K562 (cell line): ENCODE data around the gene ALG14. TPM values are rescaled to one million over a fixed set of nuclear protein-coding genes. Genes with fewer than 3 reads are reported as not detected.
A peak's percentile ranks its signal among the peaks of the same experiment; 100 is the strongest.

Experiments used
- ATAC-seq: fragments of 200-7000 bp; cut with Tn5 transposase; 3 replicates; pipeline ENCODE4 v1.9.1; 2020; ENCODE audit warnings: moderate library complexity
- BruUV-seq: library from RNA; stranded (reverse); fragments of 400-500 nt; replicated peaks from 2 replicates; lab custom pipeline; 2021; lab: Mats Ljungman, UMichigan
- CTCF ChIA-PET: fragments of 300-600 bp; formaldehyde crosslinking; extraction: SDS; loops from one replicate; lab custom pipeline; 2021; ENCODE audit warnings: low intra/inter-chr PET ratio; lab: Yijun Ruan, JAX
- POLR2A ChIA-PET: fragments of 300-600, 350-650 bp; sonication (Branson Sonifier 250); formaldehyde crosslinking; extraction: SDS; loops from one replicate; lab custom pipeline; 2021; ENCODE audit warnings: antibody characterized with exemption, inconsistent platforms; lab: Yijun Ruan, JAX
- DNase-seq, 4 experiments: peaks; one replicate each; pipeline versions ENCODE4 v3.0.0 to v3.0.0-alpha.2; 2011 to 2018; ENCODE audit warnings: low spot score in 3 of 4, mixed read lengths in 3 of 4; ENCODE audit errors: extremely low read depth in 1 of 4
- FAIRE-seq: peaks from 2 replicates; lab custom pipeline; 2011; peaks lifted over from hg19 to GRCh38; lab: Jason Lieb, UNC
- H2AFZ ChIP-seq: 2 replicates; pipeline ENCODE4 v1.6.0; 2011; ENCODE audit warnings: low read depth, low read length, control low read depth, inconsistent platforms
- H3K27ac ChIP-seq: fragments of 200-600 bp; 3 replicates; pipeline ENCODE4 v1.8.0; 2011; ENCODE audit warnings: low read depth, mild to moderate bottlenecking, control low read depth, inconsistent platforms, low read length, moderate library complexity, mixed read lengths; ENCODE audit errors: extremely low read depth
- H3K27me3 ChIP-seq, 2 experiments: fragments of 300-600 bp in 1 of 2; 2 replicates in 1 of 2; 3 replicates in 1 of 2; pipeline versions ENCODE4 v1.6.0 to v1.8.0; 2011; ENCODE audit warnings: inconsistent platforms in 2 of 2, low read length in 2 of 2, mild to moderate bottlenecking in 1 of 2, mixed read lengths in 1 of 2, moderate library complexity in 1 of 2; ENCODE audit not compliant: control insufficient read depth in 2 of 2, insufficient read depth in 2 of 2
- H3K36me3 ChIP-seq: fragments of 300-600 bp; 3 replicates; pipeline ENCODE4 v1.8.0; 2011; ENCODE audit warnings: mild to moderate bottlenecking, low read length, inconsistent platforms; ENCODE audit not compliant: control insufficient read depth, insufficient read depth
- H3K4me1 ChIP-seq, 2 experiments: fragments of 200-600 bp in 1 of 2; replicated peaks in 1 of 2; 2 replicates in 1 of 2; 3 replicates in 1 of 2; pipeline versions ENCODE4 v1.5.1 to v1.8.0; 2011; ENCODE audit warnings: inconsistent platforms in 2 of 2, low read length in 2 of 2, mild to moderate bottlenecking in 1 of 2, mixed read lengths in 1 of 2, moderate library complexity in 1 of 2; ENCODE audit not compliant: control insufficient read depth in 2 of 2, insufficient read depth in 2 of 2
- H3K4me2 ChIP-seq: 2 replicates; pipeline ENCODE4 v1.6.1; 2011; ENCODE audit warnings: low read length, control low read depth, inconsistent platforms, mixed read lengths; ENCODE audit not compliant: insufficient read depth
- H3K4me3 ChIP-seq: fragments of 200-600 bp; sonication (generic), shearing (Covaris generic); 2 replicates; pipeline ENCODE4 v1.5.1; 2016; ENCODE audit warnings: control low read depth, inconsistent platforms
- H3K79me2 ChIP-seq: fragments of 200-600 bp; 3 replicates; pipeline ENCODE4 v1.8.0; 2011; ENCODE audit warnings: low read length, inconsistent platforms; ENCODE audit not compliant: control insufficient read depth, insufficient read depth
- H3K9ac ChIP-seq, 2 experiments: 2 replicates each; pipeline versions ENCODE4 v1.6.0 to v1.6.1; 2011; ENCODE audit warnings: low read depth in 2 of 2, low read length in 2 of 2, control low read depth in 1 of 2, inconsistent platforms in 1 of 2, mild to moderate bottlenecking in 1 of 2, mixed read lengths in 1 of 2; ENCODE audit not compliant: insufficient read depth in 1 of 2
- H3K9me1 ChIP-seq: one replicate; pipeline ENCODE4 v1.6.0; 2011; ENCODE audit warnings: inconsistent platforms, mild to moderate bottlenecking, low read length, moderate library complexity; ENCODE audit not compliant: control insufficient read depth, insufficient read depth
- H3K9me3 ChIP-seq: replicated peaks from 2 replicates; pipeline ENCODE4 v1.5.1; 2011; ENCODE audit warnings: low read depth, low read length, inconsistent platforms; ENCODE audit not compliant: control insufficient read depth, insufficient read depth
- H4K20me1 ChIP-seq: replicated peaks from 2 replicates; pipeline ENCODE4 v1.6.1; 2011; ENCODE audit warnings: low read length, inconsistent platforms, mixed read lengths; ENCODE audit not compliant: control insufficient read depth, insufficient read depth
- CBFA2T3 ChIP-seq: fragments of 450-650 bp; IDR thresholded peaks from 2 replicates; pipeline ENCODE4 v1.6.1; 2017
- CCNT2 ChIP-seq: IDR thresholded peaks from 2 replicates; pipeline ENCODE4 v1.6.1; 2011; ENCODE audit warnings: borderline replicate concordance, low read depth, mild to moderate bottlenecking, moderate library complexity, mixed read lengths, low read length; ENCODE audit not compliant: insufficient read length; ENCODE audit errors: extremely low read depth
- EGR1 ChIP-seq: fragments of 450-650 bp; conservative IDR thresholded peaks from 2 replicates; pipeline ENCODE4 v1.6.1; 2017; ENCODE audit warnings: mild to moderate bottlenecking
- HIVEP1 ChIP-seq: fragments of 250-450 bp; sonication (Bioruptor Pico); IDR thresholded peaks from 2 replicates; pipeline ENCODE4 v1.4.0; 2020; ENCODE audit warnings: mild to moderate bottlenecking
- JUND ChIP-seq, 2 experiments: IDR thresholded peaks; 2 replicates in 1 of 2; 3 replicates in 1 of 2; pipeline ENCODE4 v1.6.1; 2011; ENCODE audit warnings: borderline replicate concordance in 2 of 2, low read depth in 2 of 2, low read length in 2 of 2, improper control_type of control experiment in 1 of 2, missing biosample characterization in 1 of 2, missing genetic modification characterization in 1 of 2, missing genetic modification reagents in 1 of 2
- KDM1A ChIP-seq, 2 experiments: fragments of 450-650 bp; IDR thresholded peaks; 2 replicates each; pipeline ENCODE4 v1.6.1; 2016; ENCODE audit warnings: mild to moderate bottlenecking in 2 of 2
- TEAD4 ChIP-seq, 2 experiments: sonication (generic) in 1 of 2; formaldehyde crosslinking in 1 of 2; IDR thresholded peaks; 2 replicates each; pipeline versions ENCODE4 v1.6.1 to v1.8.0; 2012 to 2022; ENCODE audit warnings: borderline replicate concordance in 1 of 2, inconsistent platforms in 1 of 2, low read length in 1 of 2, mild to moderate bottlenecking in 1 of 2, missing genetic modification reagents in 1 of 2
- TRIM24 ChIP-seq, 2 experiments: fragments of 450-650 bp; IDR thresholded peaks; 2 replicates each; pipeline ENCODE4 v1.6.1; 2016
- ZBED1 ChIP-seq: IDR thresholded peaks from 2 replicates; pipeline ENCODE4 v1.6.1; 2014
- ZC3H11A ChIP-seq: IDR thresholded peaks from 2 replicates; pipeline ENCODE4 v1.6.1; 2012; ENCODE audit warnings: low read depth, low read length, improper control_type of control experiment
- ZKSCAN8 ChIP-seq: fragments of 200-800 bp; sonication (Bioruptor generic); IDR thresholded peaks from 2 replicates; pipeline ENCODE4 v1.6.1; 2016; ENCODE audit warnings: missing genetic modification characterization, missing compliant biosample characterization
- ZNF398 ChIP-seq: fragments of 250-450 bp; sonication (Bioruptor Pico); IDR thresholded peaks from 2 replicates; pipeline ENCODE4 v1.8.0; 2021; ENCODE audit warnings: moderate library complexity, mild to moderate bottlenecking, inconsistent platforms
- ZNF609 ChIP-seq: sonication (generic); formaldehyde crosslinking; IDR thresholded peaks from 2 replicates; pipeline ENCODE4 v1.8.1; 2023; ENCODE audit warnings: missing genetic modification reagents, mild to moderate bottlenecking, borderline replicate concordance
- WGBS: fragments of 100-300 bp; shearing (Covaris generic); methylation state at CpG from one replicate; pipeline ENCODE4 v1.1.6; 2016; ENCODE audit warnings: low coverage, mixed read lengths; ENCODE audit not compliant: insufficient coverage; ENCODE audit errors: missing lambda C conversion rate; 5-methylcytosine and 5-hydroxymethylcytosine counted together
- in situ Hi-C: fragments of 300-500 bp; cut with MboI; formaldehyde crosslinking; loops from 4 replicates; pipeline ENCODE4 v1.15.0; 2018; ENCODE audit warnings: inconsistent platforms, mixed read lengths
- intact Hi-C: fragments of 100-400 bp; cut with micrococcal nuclease; formaldehyde crosslinking; loops from 2 replicates; pipeline ENCODE4 v1.14.2; 2022
- polyA plus RNA-seq, 8 experiments: library from polyadenylated mRNA; depleted of rRNA in 4 of 8; stranded (reverse) in 5 of 8; unstranded in 3 of 8; fragments of >200 nt; fragmentation: Nextera tagmentation in 2 of 8; fragmentation: Illumina TruSeq in 1 of 8; extraction: Ambion mirVana in 2 of 8; extraction: Trizol in 1 of 8; gene quantifications; 2 replicates each; pipeline versions ENCODE4 v1.2.1 to v1.2.3, GENCODE V29; 2011 to 2014; ENCODE audit warnings: inconsistent platforms in 1 of 8, missing spikeins in 1 of 8
- total RNA-seq, 7 experiments: library from RNA; depleted of rRNA in 6 of 7; stranded (reverse); fragments of >200 nt in 6 of 7; fragmentation: Illumina TruSeq in 2 of 7; extraction: Trizol in 2 of 7; gene quantifications; 2 replicates each; pipeline versions ENCODE4 v1.2.1 to v1.2.3, GENCODE V29; 2011 to 2021; ENCODE audit warnings: low replicate concordance in 1 of 7

Gene ALG14
- total and polyA plus RNA-seq, 9 of the 15 experiments (the other 6 are each of a cell fraction or from before 2014, with no cell fraction given) = 2.8 to 16.2 (median 4.9) TPM

GRCh38 chr1:95040032-95040525, 32.7 kb downstream of the ALG14 start (continued):
- TF ChIP-seq ZNF609 (CRISPR knock-in tag) = no peak
- no peak for TF ChIP-seq ZKSCAN8 (CRISPR knock-in tag)
- TF ChIP-seq HIVEP1 (CRISPR knock-in tag) = no peak

GRCh38 chr1:95039360-95040031, 33.3 kb downstream of the ALG14 start:
- POLR2A ChIA-PET = no interaction called here
- H2AFZ ChIP-seq = no peak overlapping the region
- no peak for FAIRE-seq
- no peak for TF ChIP-seq ZBED1
- TF ChIP-seq ZNF398 (CRISPR knock-in tag) = no peak
- peak; percentile 52 to 54; a peak in 2 of 4 replicates for TF ChIP-seq KDM1A (IDR thresholded peaks at IDR 0.05)
- TF ChIP-seq JUND (IDR thresholded peaks at IDR 0.05; ENCODE audit: borderline replicate concordance, low read depth, low read length) = 0 out of 2 replicates have a peak, but pooled peaks have one; percentile 33
- TF ChIP-seq JUND (tag; IDR thresholded peaks at IDR 0.05; ENCODE audit: borderline replicate concordance, low read depth, low read length) = no peak
- TF ChIP-seq TRIM24 (IDR thresholded peaks at IDR 0.05) = 0 out of 4 replicates have a peak, but pooled peaks have one; percentile 17 to 41
- no peak for TF ChIP-seq ZC3H11A
- peak; percentile 58 for TF ChIP-seq EGR1
- TF ChIP-seq CCNT2 = no peak
- TF ChIP-seq TEAD4 (IDR thresholded peaks at IDR 0.05; ENCODE audit: low read length) = peak; percentile 41
- TF ChIP-seq TEAD4 (CRISPR knock-in tag; IDR thresholded peaks at IDR 0.05; ENCODE audit: borderline replicate concordance) = no peak
- TF ChIP-seq CBFA2T3 = peak; percentile 79

More at GRCh38 chr1:95039360-95040031, 33.3 kb downstream of the ALG14 start:
- intact Hi-C loops (loop anchor here (5.0 to 10.0 kb wide), 4 partner anchors 77 to 525 kb away; partner anchors contain the start of gene RWDD3), in situ Hi-C loops (loop anchor here (5.0 kb wide), 1 partner anchor 182 kb away; no protein-coding TSS in a partner anchor)
- DNase-seq (peak in 1 of 4 experiments; percentile 28), ATAC-seq (no peak)
- no peaks in the 10 kb centered on the region for H3K9me1 ChIP-seq
- H3K9ac ChIP-seq = no peak overlapping the region
- WGBS = 25% methylated on average over 12 of the region's 12 CpGs
- no peak overlapping the region for H3K27ac ChIP-seq
- H3K79me2 ChIP-seq = no peaks in the 10 kb centered on the region
- no peak overlapping the region for H3K4me2 ChIP-seq
- no TSS peak for BruUV-seq
- H4K20me1 ChIP-seq = no peaks in the 10 kb centered on the region
- H3K27me3 ChIP-seq = no peaks in the 10 kb centered on the region
- no peaks in the 10 kb centered on the region; a peak in 1 of 5 replicates for H3K4me1 ChIP-seq
- H3K36me3 ChIP-seq = no peaks in the 10 kb centered on the region
- CTCF ChIA-PET = interaction anchor here (0.6 kb wide), 1 partner anchor 17 kb away, joined by 3 read pairs; no protein-coding TSS in a partner anchor
- H3K9me3 ChIP-seq = no peaks in the 10 kb centered on the region
- no peak overlapping the region for H3K4me3 ChIP-seq
